ENCODE measurements around the gene NBAS.

- no peak for TF ChIP-seq CTCF (IDR thresholded peaks at IDR 0.05 in 4 of 5, conservative IDR thresholded peaks at IDR 0.05 in 1 of 5)
- no peak for TF ChIP-seq POLR2A (IDR thresholded peaks at IDR 0.05)
Observed at GRCh38 chr2:15446961-15447360, 114.2 kb downstream of the NBAS start.
